Caco-2 (cell line): ENCODE results near the gene ARRDC1. TPM values are rescaled to one million over a fixed set of nuclear protein-coding genes. Genes with fewer than 3 reads are reported as not detected.

Source experiments
- BruUV-seq: library from RNA; stranded (reverse); fragments of 400-500 nt; replicated peaks from 2 replicates; lab custom pipeline; 2021; lab: Mats Ljungman, UMichigan
- CTCF ChIA-PET: fragments of 300-600 bp; sonication (Branson Sonifier 250); formaldehyde crosslinking; loops from one replicate; lab custom pipeline; 2022; ENCODE audit warnings: antibody characterized with exemption; lab: Charles Lee
- POLR2A ChIA-PET: fragments of 300-600 bp; sonication (Branson Sonifier 250); formaldehyde crosslinking; loops from one replicate; lab custom pipeline; 2022; ENCODE audit warnings: antibody characterized with exemption; lab: Charles Lee
- DNase-seq, 2 experiments: peaks; one replicate each; pipeline versions ENCODE4 v3.0.0 to v3.0.0-alpha.2; 2020 to 2022
- H3K27me3 ChIP-seq: replicated peaks from 2 replicates; pipeline ENCODE4 v1.6.0; 2011; ENCODE audit warnings: low read length; ENCODE audit not compliant: control insufficient read depth, insufficient read depth
- H3K36me3 ChIP-seq: 2 replicates; pipeline ENCODE4 v1.5.1; 2011; ENCODE audit warnings: low read length; ENCODE audit not compliant: control insufficient read depth, insufficient read depth
- H3K4me1 ChIP-seq: fragments of 250-450 bp; sonication (Bioruptor Pico); 2 replicates; pipeline ENCODE4 v1.5.1; 2020; ENCODE audit warnings: mild to moderate bottlenecking
- H3K4me3 ChIP-seq: 2 replicates; pipeline ENCODE4 v1.5.1; 2011; ENCODE audit warnings: low read depth, mild to moderate bottlenecking, control low read depth, low read length
- H3K9me3 ChIP-seq: fragments of 250-450 bp; sonication (Bioruptor Pico); 2 replicates; pipeline ENCODE4 v1.5.1; 2020; ENCODE audit warnings: mild to moderate bottlenecking, moderate library complexity
- H3K27ac Mint-ChIP-seq: one replicate; pipeline ENCODE4 v1.8.0; 2022; ENCODE audit warnings: mixed read lengths; ENCODE audit not compliant: unreplicated experiment
- H3K27me3 Mint-ChIP-seq: one replicate; pipeline ENCODE4 v1.8.0; 2022; ENCODE audit warnings: mixed read lengths; ENCODE audit not compliant: insufficient read depth, unreplicated experiment
- H3K36me3 Mint-ChIP-seq: one replicate; pipeline ENCODE4 v1.8.0; 2022; ENCODE audit warnings: mild to moderate bottlenecking, mixed read lengths; ENCODE audit not compliant: insufficient read depth, unreplicated experiment
- H3K4me1 Mint-ChIP-seq: one replicate; pipeline ENCODE4 v1.8.0; 2022; ENCODE audit warnings: low read depth, mixed read lengths; ENCODE audit not compliant: unreplicated experiment
- H3K4me3 Mint-ChIP-seq: one replicate; pipeline ENCODE4 v1.8.0; 2022; ENCODE audit warnings: mild to moderate bottlenecking, moderate library complexity, mixed read lengths; ENCODE audit not compliant: unreplicated experiment
- H3K9me3 Mint-ChIP-seq: one replicate; pipeline ENCODE4 v1.8.0; 2022; ENCODE audit warnings: mixed read lengths; ENCODE audit not compliant: unreplicated experiment
- intact Hi-C: fragments of 100-400 bp; cut with micrococcal nuclease; formaldehyde crosslinking; loops from one replicate; pipeline ENCODE4 v1.10.0; 2022; ENCODE audit not compliant: unreplicated experiment
- total RNA-seq: library from RNA; stranded (reverse); gene quantifications from 2 replicates; pipeline ENCODE4 v1.2.3, GENCODE V29; 2022
- TF ChIP-seq, protein P1 (sequence below), 2 experiments: fragments of 200-600 bp in 1 of 2; IDR thresholded peaks; 1 replicate in 1 of 2; 2 replicates in 1 of 2; pipeline versions ENCODE4 v1.5.1 to v1.8.0; 2011 to 2022; ENCODE audit warnings: antibody characterized with exemption in 1 of 2, control low read depth in 1 of 2, inconsistent platforms in 1 of 2, low read depth in 1 of 2, low read length in 1 of 2, mild to moderate bottlenecking in 1 of 2, moderate library complexity in 1 of 2; ENCODE audit not compliant: insufficient read depth in 1 of 2, severe bottlenecking in 1 of 2, unreplicated experiment in 1 of 2

Gene ARRDC1
- total RNA-seq, 1 experiment from 2014 or later: 66.6 TPM

DNA sequence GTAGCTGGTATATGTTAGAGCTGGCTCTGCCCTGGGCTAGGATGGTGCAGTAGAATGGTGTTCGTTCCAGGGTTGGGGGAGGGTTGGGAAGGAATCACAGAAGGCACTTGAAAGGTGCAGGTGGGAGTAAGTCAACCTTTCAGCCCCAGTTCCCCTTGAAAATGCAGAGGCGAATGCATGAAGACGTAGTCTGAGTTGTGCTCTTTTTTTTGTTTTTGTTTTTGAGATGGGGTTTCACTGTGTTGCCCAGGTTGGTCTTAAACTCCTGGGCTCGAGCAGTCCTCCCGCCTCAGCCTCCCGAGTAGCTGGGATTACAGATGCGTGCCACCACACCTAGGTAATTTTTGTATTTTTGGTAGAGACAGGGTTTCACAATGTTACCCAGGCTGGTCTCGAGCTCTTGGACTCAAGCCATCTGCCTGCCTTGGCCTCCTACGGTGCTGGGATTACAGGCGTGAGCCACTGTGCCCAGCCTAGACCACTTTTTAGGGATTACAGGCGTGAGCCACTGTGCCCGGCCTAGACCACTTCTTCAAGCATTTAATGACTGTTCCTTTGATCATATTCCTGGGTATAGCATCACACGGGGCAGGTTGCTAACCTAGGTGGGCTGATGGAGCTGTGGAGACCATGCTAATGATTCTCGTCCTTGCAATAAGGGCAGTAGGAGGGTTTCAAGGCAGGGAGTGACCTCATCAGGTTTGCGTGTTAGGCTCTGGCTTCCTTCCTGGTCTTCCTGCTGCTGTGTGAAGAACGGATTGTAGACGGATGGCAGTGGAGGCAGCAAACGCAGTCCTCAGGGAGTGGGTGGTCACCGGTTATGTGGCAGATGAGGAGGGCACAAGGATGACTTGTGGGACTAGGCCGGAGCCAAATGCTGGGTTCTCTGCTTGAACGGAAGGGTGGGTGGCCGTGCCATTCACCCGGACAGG is 27.0 kb downstream of the ARRDC1 start:
- ChIA-PET POLR2A (no interaction called here), CTCF (no interaction called here)
- no peaks in the 10 kb centered on the region for H3K9me3 Mint-ChIP-seq
- DNase-seq: no peak
- Histone ChIP-seq H3K4me3 (no peak overlapping the region), H3K4me1 (no peaks in the 10 kb centered on the region), H3K9me3 (no peaks in the 10 kb centered on the region), H3K27me3 (no peaks in the 10 kb centered on the region), H3K36me3 (no peaks in the 10 kb centered on the region)
- no peaks in the 10 kb centered on the region for H3K27me3 Mint-ChIP-seq
- no peaks in the 10 kb centered on the region for H3K4me1 Mint-ChIP-seq
- BruUV-seq: no TSS peak
- intact Hi-C loops: no loop called here
- TF ChIP-seq, protein P1, sequence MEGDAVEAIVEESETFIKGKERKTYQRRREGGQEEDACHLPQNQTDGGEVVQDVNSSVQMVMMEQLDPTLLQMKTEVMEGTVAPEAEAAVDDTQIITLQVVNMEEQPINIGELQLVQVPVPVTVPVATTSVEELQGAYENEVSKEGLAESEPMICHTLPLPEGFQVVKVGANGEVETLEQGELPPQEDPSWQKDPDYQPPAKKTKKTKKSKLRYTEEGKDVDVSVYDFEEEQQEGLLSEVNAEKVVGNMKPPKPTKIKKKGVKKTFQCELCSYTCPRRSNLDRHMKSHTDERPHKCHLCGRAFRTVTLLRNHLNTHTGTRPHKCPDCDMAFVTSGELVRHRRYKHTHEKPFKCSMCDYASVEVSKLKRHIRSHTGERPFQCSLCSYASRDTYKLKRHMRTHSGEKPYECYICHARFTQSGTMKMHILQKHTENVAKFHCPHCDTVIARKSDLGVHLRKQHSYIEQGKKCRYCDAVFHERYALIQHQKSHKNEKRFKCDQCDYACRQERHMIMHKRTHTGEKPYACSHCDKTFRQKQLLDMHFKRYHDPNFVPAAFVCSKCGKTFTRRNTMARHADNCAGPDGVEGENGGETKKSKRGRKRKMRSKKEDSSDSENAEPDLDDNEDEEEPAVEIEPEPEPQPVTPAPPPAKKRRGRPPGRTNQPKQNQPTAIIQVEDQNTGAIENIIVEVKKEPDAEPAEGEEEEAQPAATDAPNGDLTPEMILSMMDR (IDR thresholded peaks at IDR 0.05; ENCODE audit: insufficient read depth in 1 of 2, low read depth in 1 of 2, low read length in 1 of 2, severe bottlenecking in 1 of 2, unreplicated experiment in 1 of 2): no peak
- no peak overlapping the region for H3K27ac Mint-ChIP-seq
- peaks cover 13% of the 10 kb centered on the region for H3K36me3 Mint-ChIP-seq
- no peak overlapping the region for H3K4me3 Mint-ChIP-seq

DNA sequence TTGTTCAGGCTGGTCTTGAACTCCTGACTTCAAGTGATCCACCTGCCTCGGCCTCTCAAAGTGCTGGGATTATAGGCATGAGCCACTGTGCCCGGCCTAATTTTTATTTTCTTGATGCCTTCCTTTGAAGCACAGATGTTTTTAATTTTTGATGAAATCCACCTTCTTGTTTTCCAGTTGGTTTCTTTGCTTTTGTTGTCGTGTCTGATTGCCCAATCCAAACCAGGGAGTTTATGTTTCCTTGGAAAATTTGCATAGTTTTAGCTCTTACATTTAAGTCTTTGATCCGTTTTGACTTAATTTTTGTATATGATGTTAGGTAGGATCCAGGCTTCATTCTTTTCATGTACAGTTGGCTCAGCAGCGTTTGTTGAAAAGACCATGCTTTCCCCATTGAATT is 28.5 kb downstream of the ARRDC1 start:
- Histone ChIP-seq H3K27me3 (no peaks in the 10 kb centered on the region), H3K4me1 (no peaks in the 10 kb centered on the region), H3K9me3 (no peaks in the 10 kb centered on the region), H3K4me3 (no peak overlapping the region), H3K36me3 (no peaks in the 10 kb centered on the region)
- BruUV-seq: no TSS peak
- TF ChIP-seq, protein P1 (IDR thresholded peaks at IDR 0.05; ENCODE audit: insufficient read depth in 1 of 2, low read depth in 1 of 2, low read length in 1 of 2, severe bottlenecking in 1 of 2, unreplicated experiment in 1 of 2): no peak
- ChIA-PET POLR2A (no interaction called here), CTCF (no interaction called here)
- Mint-ChIP-seq H3K27ac (no peak overlapping the region), H3K4me1 (no peaks in the 10 kb centered on the region), H3K36me3 (peaks cover 7% of the 10 kb centered on the region), H3K4me3 (no peak overlapping the region), H3K9me3 (no peaks in the 10 kb centered on the region), H3K27me3 (no peaks in the 10 kb centered on the region)
- intact Hi-C loops: no loop called here
- no peak for DNase-seq

DNA sequence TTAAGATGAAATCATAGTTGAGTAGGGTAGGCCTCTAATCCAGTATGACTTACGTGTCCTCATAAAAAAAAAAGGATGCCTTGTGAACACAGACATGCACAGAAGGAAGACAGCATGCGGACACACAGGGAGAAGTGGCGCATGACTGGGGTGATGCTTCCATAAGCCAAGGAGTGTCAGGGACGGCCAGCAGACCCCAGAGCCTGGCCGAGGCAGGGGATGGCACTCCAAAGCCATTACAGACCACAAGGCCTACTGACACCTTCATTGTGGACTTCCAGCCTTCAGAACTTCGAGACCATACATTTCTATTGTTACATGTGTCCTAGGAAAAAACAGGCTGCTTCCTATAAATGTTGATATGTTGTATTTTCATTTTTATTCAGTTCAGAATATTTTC is 33.2 kb downstream of the ARRDC1 start:
- Histone ChIP-seq H3K9me3 (no peaks in the 10 kb centered on the region), H3K27me3 (no peaks in the 10 kb centered on the region), H3K36me3 (no peaks in the 10 kb centered on the region; the same call in 1 of the 2 replicates), H3K4me1 (no peaks in the 10 kb centered on the region), H3K4me3 (no peak overlapping the region)
- intact Hi-C loops: no loop called here
- TF ChIP-seq, protein P1 (IDR thresholded peaks at IDR 0.05; ENCODE audit: insufficient read depth in 1 of 2, low read depth in 1 of 2, low read length in 1 of 2, severe bottlenecking in 1 of 2, unreplicated experiment in 1 of 2): no peak
- Mint-ChIP-seq H3K27me3 (no peaks in the 10 kb centered on the region), H3K9me3 (no peaks in the 10 kb centered on the region), H3K4me3 (no peak overlapping the region), H3K4me1 (no peaks in the 10 kb centered on the region), H3K36me3 (peaks cover 27% of the 10 kb centered on the region), H3K27ac (no peak overlapping the region)
- no TSS peak for BruUV-seq
- DNase-seq: no peak
- POLR2A ChIA-PET: no interaction called here
- CTCF ChIA-PET: no interaction called here
